Measurements from ENCODE around the gene IER3. TPM values are rescaled to one million over a fixed set of nuclear protein-coding genes. Genes with fewer than 3 reads are reported as not detected.

The IER3 gene
- total RNA-seq, 1 donor from 2014 or later: 4.8 TPM

GRCh38 chr6:30741063-30741779 lies 3.1 kb downstream of the IER3 start:
- peaks cover 3% of the 10 kb centered on the region for H3K27me3 Mint-ChIP-seq (ENCODE audit: unreplicated experiment)
- no peaks in the 10 kb centered on the region for H3K9me3 Mint-ChIP-seq (ENCODE audit: unreplicated experiment)
- no peak for DNase-seq (ENCODE audit: low spot score)
- TF ChIP-seq CTCF (IDR thresholded peaks at IDR 0.05; ENCODE audit: unreplicated experiment): no peak
- peak overlapping the region; percentile 98 for H3K4me3 Mint-ChIP-seq (ENCODE audit: unreplicated experiment)
- peak overlapping the region; percentile 94 for H3K27ac Mint-ChIP-seq (ENCODE audit: unreplicated experiment)
- H3K36me3 Mint-ChIP-seq (ENCODE audit: low read depth, unreplicated experiment): peaks cover 37% of the 10 kb centered on the region
- H3K4me1 Mint-ChIP-seq (ENCODE audit: unreplicated experiment): peaks cover 38% of the 10 kb centered on the region

- no peaks in the 10 kb centered on the region for H3K9me3 Mint-ChIP-seq (ENCODE audit: unreplicated experiment)
- peaks cover 38% of the 10 kb centered on the region for H3K4me1 Mint-ChIP-seq (ENCODE audit: unreplicated experiment)
- peak overlapping the region; percentile 86 for H3K27ac Mint-ChIP-seq (ENCODE audit: unreplicated experiment)
- TF ChIP-seq CTCF (IDR thresholded peaks at IDR 0.05; ENCODE audit: unreplicated experiment): no peak
- DNase-seq (ENCODE audit: low spot score): no peak
- peak overlapping the region; percentile 83 for H3K4me3 Mint-ChIP-seq (ENCODE audit: unreplicated experiment)
- H3K27me3 Mint-ChIP-seq (ENCODE audit: unreplicated experiment): peaks cover 3% of the 10 kb centered on the region
- H3K36me3 Mint-ChIP-seq (ENCODE audit: low read depth, unreplicated experiment): peaks cover 37% of the 10 kb centered on the region
Observed at GRCh38 chr6:30740540-30740870, 3.8 kb downstream of the IER3 start.

GRCh38 chr6:30738532-30738931 lies 5.8 kb downstream of the IER3 start:
- H3K27me3 Mint-ChIP-seq (ENCODE audit: unreplicated experiment): peaks cover 3% of the 10 kb centered on the region
- H3K36me3 Mint-ChIP-seq (ENCODE audit: low read depth, unreplicated experiment): peaks cover 41% of the 10 kb centered on the region
- TF ChIP-seq CTCF (IDR thresholded peaks at IDR 0.05; ENCODE audit: unreplicated experiment): no peak
- DNase-seq (ENCODE audit: low spot score): no peak
- peak overlapping the region; percentile 51 for H3K4me3 Mint-ChIP-seq (ENCODE audit: unreplicated experiment)
- no peak overlapping the region for H3K27ac Mint-ChIP-seq (ENCODE audit: unreplicated experiment)
- peaks cover 38% of the 10 kb centered on the region for H3K4me1 Mint-ChIP-seq (ENCODE audit: unreplicated experiment)
- no peaks in the 10 kb centered on the region for H3K9me3 Mint-ChIP-seq (ENCODE audit: unreplicated experiment)

GRCh38 chr6:30735668-30736314 lies 8.6 kb downstream of the IER3 start:
- no peak overlapping the region for H3K4me3 Mint-ChIP-seq (ENCODE audit: unreplicated experiment)
- peaks cover 3% of the 10 kb centered on the region for H3K27me3 Mint-ChIP-seq (ENCODE audit: unreplicated experiment)
- peaks cover 22% of the 10 kb centered on the region for H3K4me1 Mint-ChIP-seq (ENCODE audit: unreplicated experiment)
- no peak for DNase-seq (ENCODE audit: low spot score)
- peaks cover 38% of the 10 kb centered on the region for H3K36me3 Mint-ChIP-seq (ENCODE audit: low read depth, unreplicated experiment)
- H3K9me3 Mint-ChIP-seq (ENCODE audit: unreplicated experiment): no peaks in the 10 kb centered on the region
- TF ChIP-seq CTCF (IDR thresholded peaks at IDR 0.05; ENCODE audit: unreplicated experiment): no peak
- no peak overlapping the region for H3K27ac Mint-ChIP-seq (ENCODE audit: unreplicated experiment)
